Measurements from ENCODE around the gene SCIN. TPM values are rescaled to one million over a fixed set of nuclear protein-coding genes. Genes with fewer than 3 reads are reported as not detected.
"Not testable (repeated sequence)": the region's sequence is repeated elsewhere in the genome, so short reads cannot be mapped to it uniquely, and the experiment has no call there.

SCIN gene
- total RNA-seq, 1 donor from 2014 or later, result 0.65 TPM

- H3K36me3 Mint-ChIP-seq (ENCODE audit: low read depth), result no peaks in the 10 kb centered on the region
- H3K27ac Mint-ChIP-seq (ENCODE audit: unreplicated experiment), result no peak overlapping the region
- H3K4me1 Mint-ChIP-seq (ENCODE audit: low read depth), result peaks cover 3% of the 10 kb centered on the region
- peaks cover 9% of the 10 kb centered on the region for H3K27me3 Mint-ChIP-seq (ENCODE audit: low read depth)
- TF ChIP-seq CTCF (IDR thresholded peaks at IDR 0.05), result no peak
- H3K9me3 Mint-ChIP-seq (ENCODE audit: low read depth), result no peaks in the 10 kb centered on the region
- DNase-seq (ENCODE audit: low spot score), result no peak
- H3K4me3 Mint-ChIP-seq (ENCODE audit: unreplicated experiment), result no peak overlapping the region
Observed at GRCh38 chr7:12640299-12641096, 70.0 kb downstream of the SCIN start.

GRCh38 chr7:12641196-12641595 is 70.7 kb downstream of the SCIN start:
- H3K4me1 Mint-ChIP-seq (ENCODE audit: low read depth), result peaks cover 10% of the 10 kb centered on the region
- H3K9me3 Mint-ChIP-seq (ENCODE audit: low read depth), result no peaks in the 10 kb centered on the region
- H3K27ac Mint-ChIP-seq (ENCODE audit: unreplicated experiment), result no peak overlapping the region
- no peak for DNase-seq (ENCODE audit: low spot score)
- peaks cover 9% of the 10 kb centered on the region for H3K27me3 Mint-ChIP-seq (ENCODE audit: low read depth)
- no peak for TF ChIP-seq CTCF (IDR thresholded peaks at IDR 0.05)
- H3K36me3 Mint-ChIP-seq (ENCODE audit: low read depth), result no peaks in the 10 kb centered on the region
- H3K4me3 Mint-ChIP-seq (ENCODE audit: unreplicated experiment), result no peak overlapping the region

- H3K27me3 Mint-ChIP-seq (ENCODE audit: low read depth), result peaks cover 5% of the 10 kb centered on the region
- no peak overlapping the region for H3K4me3 Mint-ChIP-seq (ENCODE audit: unreplicated experiment)
Observed at GRCh38 chr7:12642508-12642907, 72.0 kb downstream of the SCIN start.

GRCh38 chr7:12643001-12643643 is 72.6 kb downstream of the SCIN start:
- Mint-ChIP-seq H3K4me1 (ENCODE audit: low read depth) (peaks cover 15% of the 10 kb centered on the region), H3K27ac (ENCODE audit: unreplicated experiment) (no peak overlapping the region), H3K27me3 (ENCODE audit: low read depth) (peaks cover 1% of the 10 kb centered on the region), H3K36me3 (ENCODE audit: low read depth) (no peaks in the 10 kb centered on the region), H3K9me3 (ENCODE audit: low read depth) (no peaks in the 10 kb centered on the region), H3K4me3 (ENCODE audit: unreplicated experiment) (no peak overlapping the region)
- DNase-seq (ENCODE audit: low spot score), result no peak
- no peak for TF ChIP-seq CTCF (IDR thresholded peaks at IDR 0.05)

More at GRCh38 chr7:12642508-12642907, 72.0 kb downstream of the SCIN start:
- no peaks in the 10 kb centered on the region for H3K9me3 Mint-ChIP-seq (ENCODE audit: low read depth)
- H3K27ac Mint-ChIP-seq (ENCODE audit: unreplicated experiment), result no peak overlapping the region
- no peak for TF ChIP-seq CTCF (IDR thresholded peaks at IDR 0.05)
- no peaks in the 10 kb centered on the region for H3K36me3 Mint-ChIP-seq (ENCODE audit: low read depth)
- peaks cover 12% of the 10 kb centered on the region for H3K4me1 Mint-ChIP-seq (ENCODE audit: low read depth)
- no peak for DNase-seq (ENCODE audit: low spot score)

GRCh38 chr7:12643644-12644043 is 73.1 kb downstream of the SCIN start:
- no peak for DNase-seq (ENCODE audit: low spot score)
- TF ChIP-seq CTCF (IDR thresholded peaks at IDR 0.05), result no peak
- no peaks in the 10 kb centered on the region for H3K36me3 Mint-ChIP-seq (ENCODE audit: low read depth)
- no peak overlapping the region for H3K4me3 Mint-ChIP-seq (ENCODE audit: unreplicated experiment)
- no peak overlapping the region for H3K27ac Mint-ChIP-seq (ENCODE audit: unreplicated experiment)
- peaks cover 15% of the 10 kb centered on the region for H3K4me1 Mint-ChIP-seq (ENCODE audit: low read depth)
- H3K27me3 Mint-ChIP-seq (ENCODE audit: low read depth), result no peaks in the 10 kb centered on the region
- no peaks in the 10 kb centered on the region for H3K9me3 Mint-ChIP-seq (ENCODE audit: low read depth)

GRCh38 chr7:12645212-12645611 is 74.7 kb downstream of the SCIN start:
- H3K27me3 Mint-ChIP-seq (ENCODE audit: low read depth); H3K4me3 Mint-ChIP-seq (ENCODE audit: unreplicated experiment); H3K27ac Mint-ChIP-seq (ENCODE audit: unreplicated experiment); H3K36me3 Mint-ChIP-seq (ENCODE audit: low read depth); DNase-seq (ENCODE audit: low spot score); H3K9me3 Mint-ChIP-seq (ENCODE audit: low read depth): not testable (repeated sequence)
- peaks cover 15% of the 10 kb centered on the region for H3K4me1 Mint-ChIP-seq (ENCODE audit: low read depth)
